Endometrial microvascular endothelial cells (primary cell): ENCODE results near the gene C19orf33. TPM values are rescaled to one million over a fixed set of nuclear protein-coding genes. Genes with fewer than 3 reads are reported as not detected.
"Not testable (repeated sequence)": the region's sequence is repeated elsewhere in the genome, so short reads cannot be mapped to it uniquely, and the experiment has no call there.

Source experiments
- in situ Hi-C: cut with HindIII; loops from 2 replicates; pipeline ENCODE4 v1.10.0; 2017; ENCODE audit warnings: low sequenced_read_pairs, low pct_unique_long_range_greater_than_20kb; ENCODE audit errors: inconsistent ontology term
- total RNA-seq: library from RNA; depleted of rRNA; stranded (reverse); fragments of >200 nt; gene quantifications from one replicate; pipeline ENCODE4 v1.2.3, GENCODE V29; 2015; ENCODE audit errors: inconsistent ontology term

C19orf33 gene
- 7.7 TPM for total RNA-seq

DNA sequence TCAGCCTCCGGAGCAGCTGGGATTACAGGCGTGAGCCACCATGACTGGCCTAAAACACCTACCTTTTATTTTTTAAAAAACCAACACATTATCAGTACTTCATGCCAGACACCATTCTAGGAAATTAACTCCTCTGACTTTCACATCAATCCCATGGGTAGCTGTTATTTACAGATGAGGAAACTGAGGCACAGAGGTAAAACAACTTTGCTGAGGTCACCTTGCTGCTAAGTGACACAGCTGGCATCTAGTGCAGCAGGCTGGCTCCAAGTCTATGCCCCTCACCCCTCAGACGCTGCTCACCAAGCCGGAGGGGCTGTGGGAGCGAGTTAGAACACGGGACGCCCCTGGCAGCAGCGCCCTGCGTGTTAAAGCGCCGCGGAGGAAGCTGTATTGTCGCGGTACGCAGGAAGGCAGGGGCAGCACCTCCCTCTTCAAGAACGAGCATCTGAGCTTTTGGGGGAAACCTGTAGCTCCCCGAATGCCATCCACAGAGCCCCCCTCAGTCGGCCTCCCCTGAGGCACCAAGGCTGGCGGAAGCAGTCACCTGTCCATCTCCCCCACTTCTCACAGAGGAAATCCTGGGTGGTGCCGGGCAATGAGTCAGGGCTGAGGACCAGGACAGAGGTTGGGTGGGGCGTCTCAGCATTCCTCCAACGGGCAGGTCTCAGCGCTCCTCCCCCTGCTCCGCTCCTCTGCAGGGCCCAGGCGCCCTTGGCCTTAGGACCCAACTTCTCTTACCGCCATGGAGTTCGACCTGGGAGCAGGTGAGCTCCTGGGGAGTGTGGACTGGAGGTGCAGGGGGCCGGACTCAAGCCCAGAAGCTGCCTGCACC lies at the start of gene C19orf33:
TSS of gene C19orf33 (plus strand) at position 735 of the 835 bp plus-strand sequence. CDS start at position 746, 11 bp downstream.
- in situ Hi-C loops = no loop called here

DNA sequence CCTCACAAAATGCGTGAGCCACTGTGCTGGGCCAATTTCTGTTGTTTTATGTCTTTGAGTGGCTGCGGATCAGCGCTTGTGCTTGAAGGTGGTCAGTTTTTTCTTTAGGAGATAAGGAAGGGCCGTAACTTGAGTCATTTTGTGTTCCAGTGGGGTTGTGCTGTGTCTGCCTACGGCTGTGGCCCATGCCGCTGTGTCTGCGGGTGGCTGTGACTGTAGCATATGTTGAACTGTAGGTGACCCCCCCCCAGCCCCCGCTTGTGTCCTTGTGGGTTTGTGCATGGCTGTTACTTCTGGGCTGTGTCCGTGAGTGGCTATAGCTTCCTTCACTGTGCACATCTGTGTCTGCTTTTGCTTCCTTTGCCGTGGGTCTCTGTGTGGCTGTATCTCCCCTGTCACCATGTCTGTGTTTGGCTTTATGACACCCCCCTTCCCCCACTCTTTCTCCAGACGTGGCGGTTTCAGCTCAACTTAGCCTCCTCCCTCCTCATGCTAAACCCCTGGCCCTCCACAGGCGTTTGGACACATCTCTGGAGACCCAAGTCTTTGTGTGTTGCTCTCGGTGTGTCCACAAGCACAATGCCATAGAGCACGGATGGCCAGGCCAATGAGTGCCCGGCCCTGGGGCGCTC lies 48.6 kb upstream of the C19orf33 start:
- in situ Hi-C loops = no loop called here

DNA sequence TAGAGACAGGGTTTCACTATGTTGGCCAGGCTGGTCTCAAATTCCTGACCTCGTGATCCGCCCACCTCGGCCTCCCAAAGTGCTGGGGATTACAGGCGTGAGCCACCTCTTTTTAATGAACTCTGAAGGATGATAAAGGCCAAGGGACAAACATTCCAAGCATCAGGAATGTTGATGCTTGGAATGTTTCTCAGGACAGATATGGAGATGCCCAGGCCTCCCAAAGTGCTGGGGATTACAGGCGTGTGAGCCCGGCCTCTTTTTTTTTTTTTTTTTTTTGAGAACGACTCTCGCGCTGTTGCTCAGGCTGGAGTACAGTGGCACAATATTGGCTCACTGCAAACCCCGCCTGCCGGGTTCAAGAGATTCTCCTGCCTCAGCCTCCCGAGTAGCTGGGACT lies 42.1 kb upstream of the C19orf33 start:
- in situ Hi-C loops = not testable (repeated sequence)

DNA sequence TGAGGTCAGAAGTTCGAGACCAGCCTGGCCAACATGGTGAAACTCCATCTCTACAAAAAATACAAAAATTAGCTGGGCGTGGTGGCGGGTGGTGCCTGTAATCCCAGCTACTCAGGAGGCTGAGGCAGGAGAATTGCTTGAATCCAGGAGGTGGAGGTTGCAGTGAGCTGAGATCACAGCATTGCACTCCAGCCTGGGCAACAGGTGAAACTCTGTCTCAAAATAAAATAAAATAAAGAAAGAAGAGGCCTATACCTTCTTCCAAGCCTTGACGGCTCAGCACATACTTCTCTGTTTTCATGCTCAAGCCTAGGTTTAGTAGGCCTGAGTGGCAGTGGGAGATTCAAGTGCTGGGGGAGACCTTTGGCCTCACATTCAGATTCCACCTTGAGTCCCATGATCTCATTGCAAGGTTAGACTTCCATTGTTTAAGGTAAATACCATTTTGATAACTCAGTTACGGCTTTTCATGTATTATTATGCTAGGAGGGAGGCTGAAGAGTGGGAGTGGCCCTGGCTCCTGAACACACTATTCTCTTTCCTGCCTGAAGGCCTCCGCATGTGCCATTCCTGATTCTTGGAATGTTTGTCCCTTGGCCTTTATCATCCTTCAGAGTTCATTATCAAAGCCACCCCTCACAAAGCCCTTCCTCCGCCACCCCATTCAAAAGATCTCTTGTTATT lies 41.3 kb upstream of the C19orf33 start:
- in situ Hi-C loops = no loop called here

DNA sequence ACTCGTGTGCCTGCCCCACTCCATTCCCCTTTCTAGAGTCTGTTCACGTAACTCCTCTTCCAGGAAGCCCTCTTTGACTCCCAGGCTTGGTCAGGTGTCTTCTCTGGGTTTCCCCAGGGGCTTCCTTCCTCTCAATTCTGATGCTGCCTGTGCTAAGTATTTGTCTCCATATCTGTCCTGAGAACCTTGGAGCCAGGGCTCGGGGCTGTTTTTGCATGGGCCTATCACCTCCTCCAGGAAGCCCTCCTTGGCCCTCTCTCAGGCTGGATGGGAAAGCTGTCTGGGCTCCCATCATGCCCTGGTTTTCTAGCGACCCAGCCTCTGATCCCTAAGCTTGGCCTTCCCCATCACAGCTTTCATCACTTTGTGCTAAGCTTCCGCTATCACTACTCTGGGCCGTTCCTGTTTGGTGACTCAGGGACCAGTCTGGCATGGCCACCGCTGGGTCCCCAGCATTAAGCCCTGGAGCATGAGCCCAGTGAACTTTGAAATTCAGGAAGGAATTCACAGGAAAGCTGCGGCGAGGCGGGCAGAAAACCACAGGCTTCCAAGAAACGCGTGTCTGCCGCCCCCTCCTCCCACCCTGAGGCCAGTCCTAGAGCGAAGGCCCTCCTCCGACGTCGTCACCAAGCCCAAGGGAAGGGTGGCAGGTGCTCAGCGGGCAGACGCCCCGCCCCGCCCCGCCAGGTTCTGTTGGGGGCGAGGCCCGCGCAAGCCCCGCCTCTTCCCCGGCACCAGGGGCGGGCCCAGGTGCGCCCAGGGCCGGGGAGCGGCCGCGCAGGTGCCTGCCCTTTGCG lies 40.2 kb upstream of the C19orf33 start:
- in situ Hi-C loops = no loop called here

DNA sequence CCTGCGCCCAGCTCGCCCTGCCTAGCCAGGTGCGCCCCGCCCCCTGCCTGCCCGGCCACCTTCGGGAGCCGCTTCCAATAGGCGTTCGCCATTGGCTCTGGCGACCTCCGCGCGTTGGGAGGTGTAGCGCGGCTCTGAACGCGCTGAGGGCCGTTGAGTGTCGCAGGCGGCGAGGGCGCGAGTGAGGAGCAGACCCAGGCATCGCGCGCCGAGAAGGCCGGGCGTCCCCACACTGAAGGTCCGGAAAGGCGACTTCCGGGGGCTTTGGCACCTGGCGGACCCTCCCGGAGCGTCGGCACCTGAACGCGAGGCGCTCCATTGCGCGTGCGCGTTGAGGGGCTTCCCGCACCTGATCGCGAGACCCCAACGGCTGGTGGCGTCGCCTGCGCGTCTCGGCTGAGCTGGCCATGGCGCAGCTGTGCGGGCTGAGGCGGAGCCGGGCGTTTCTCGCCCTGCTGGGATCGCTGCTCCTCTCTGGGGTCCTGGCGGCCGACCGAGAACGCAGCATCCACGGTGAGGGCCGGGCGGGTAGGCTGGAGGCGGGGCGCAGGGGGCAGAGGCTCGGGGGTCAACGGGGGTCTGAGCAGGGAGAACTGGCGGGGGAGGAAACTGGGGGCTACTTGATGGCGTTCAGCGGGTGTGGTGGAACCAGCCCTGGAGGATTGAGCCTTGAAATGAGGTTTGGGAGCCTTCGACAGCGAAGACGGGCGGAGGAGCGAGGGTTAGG lies 39.4 kb upstream of the C19orf33 start, which contains the start of gene SPINT2:
TSS of gene SPINT2 (plus strand) at position 88 of the 727 bp plus-strand sequence. CDS start at position 408, 320 bp downstream.
- in situ Hi-C loops = loop anchor here (5.0 kb wide), 1 partner anchor 53 kb away; the partner anchor contains the start of genes KCNK6 and YIF1B

DNA sequence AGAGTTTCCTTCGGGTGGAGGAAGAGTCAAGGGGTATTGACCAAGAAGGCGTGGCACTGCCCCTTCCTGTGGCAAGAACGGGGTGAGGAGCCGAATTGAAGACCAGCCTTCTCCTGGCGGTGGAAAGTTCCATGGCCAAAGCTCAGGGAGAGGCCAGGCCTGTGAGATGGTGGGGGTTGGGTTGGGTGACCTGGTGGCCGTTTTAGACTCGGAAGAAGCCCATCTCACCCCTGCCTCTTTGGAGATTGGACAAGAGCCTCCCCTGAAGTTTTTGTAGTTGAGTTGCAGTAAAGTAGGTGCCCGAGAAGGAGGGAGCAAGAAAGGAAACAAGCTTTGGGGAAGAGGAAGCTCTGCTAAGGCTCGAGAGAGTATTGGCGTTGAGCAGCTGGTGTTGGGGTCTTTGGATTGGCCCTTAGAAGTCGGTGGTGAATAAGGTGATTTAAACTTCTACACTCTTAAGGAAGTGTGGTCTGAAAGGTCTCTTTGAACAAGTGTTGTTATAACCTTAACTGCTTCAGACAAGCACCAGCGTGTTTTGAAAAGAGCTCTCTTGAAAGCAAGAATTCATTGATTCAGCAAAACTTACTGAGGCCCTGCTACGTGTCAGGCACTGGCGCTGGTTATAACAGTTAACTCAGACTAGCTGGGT lies 38.7 kb upstream of the C19orf33 start:
- in situ Hi-C loops = loop anchor here (5.0 kb wide), 1 partner anchor 52 kb away; the partner anchor contains the start of genes KCNK6 and YIF1B

DNA sequence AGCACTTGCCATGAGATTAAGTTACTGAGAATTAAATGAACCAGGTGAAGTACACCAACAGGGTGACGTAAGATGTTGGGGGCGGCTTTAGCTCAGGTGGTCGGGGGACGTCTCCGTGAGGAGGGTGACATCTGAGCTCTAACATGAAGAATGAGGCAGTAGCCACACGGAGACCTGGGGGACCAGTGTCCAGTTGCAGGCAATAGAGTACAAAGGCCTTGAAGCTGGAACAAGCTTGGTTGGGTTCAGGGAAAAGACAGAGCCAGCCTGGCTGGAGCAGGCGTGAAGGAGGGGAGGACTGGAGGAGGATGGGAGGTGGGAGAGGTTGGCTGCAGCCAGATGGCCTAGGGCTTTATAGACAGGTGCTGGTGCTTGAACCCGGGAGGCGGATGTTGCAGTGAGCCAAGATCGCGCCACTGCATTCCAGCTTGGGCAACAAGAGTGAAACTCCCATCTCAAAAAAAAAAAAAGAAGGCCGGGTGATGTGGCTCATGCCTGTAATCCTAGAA lies 38.1 kb upstream of the C19orf33 start:
- in situ Hi-C loops = loop anchor here (5.0 kb wide), 1 partner anchor 51 kb away; the partner anchor contains the start of genes KCNK6 and YIF1B

DNA sequence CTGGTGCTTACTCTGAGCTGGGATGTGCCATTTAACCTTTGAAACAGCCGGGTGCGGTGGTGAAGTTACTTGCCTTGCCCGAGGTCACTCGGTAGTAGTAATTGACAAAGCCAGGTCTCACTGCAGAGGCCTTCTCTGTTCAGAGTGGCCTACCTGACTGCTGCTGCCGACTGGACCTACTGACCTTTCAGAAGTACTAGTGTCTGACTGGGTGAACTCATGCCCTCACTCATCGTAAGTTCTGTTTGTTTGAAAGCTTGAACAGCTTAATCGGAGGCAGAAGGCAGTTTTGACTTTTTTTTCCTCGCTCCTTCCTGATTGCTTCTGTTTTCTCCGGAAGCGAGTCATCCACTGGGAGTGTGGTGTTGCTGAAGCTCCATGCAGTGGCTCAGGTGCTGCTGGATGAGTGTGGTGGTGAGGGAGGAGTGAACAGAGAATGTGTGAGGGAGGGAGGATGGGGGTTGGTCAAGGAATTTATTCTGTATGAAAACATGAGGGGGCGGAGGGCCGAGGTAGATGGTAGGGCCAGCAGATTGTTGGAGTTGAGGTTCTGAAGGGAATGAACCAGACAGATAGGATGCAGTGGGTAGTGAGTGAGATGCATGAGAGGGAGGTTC lies 37.0 kb upstream of the C19orf33 start:
- in situ Hi-C loops = loop anchor here (5.0 kb wide), 1 partner anchor 50 kb away; the partner anchor contains the start of genes KCNK6 and YIF1B

DNA sequence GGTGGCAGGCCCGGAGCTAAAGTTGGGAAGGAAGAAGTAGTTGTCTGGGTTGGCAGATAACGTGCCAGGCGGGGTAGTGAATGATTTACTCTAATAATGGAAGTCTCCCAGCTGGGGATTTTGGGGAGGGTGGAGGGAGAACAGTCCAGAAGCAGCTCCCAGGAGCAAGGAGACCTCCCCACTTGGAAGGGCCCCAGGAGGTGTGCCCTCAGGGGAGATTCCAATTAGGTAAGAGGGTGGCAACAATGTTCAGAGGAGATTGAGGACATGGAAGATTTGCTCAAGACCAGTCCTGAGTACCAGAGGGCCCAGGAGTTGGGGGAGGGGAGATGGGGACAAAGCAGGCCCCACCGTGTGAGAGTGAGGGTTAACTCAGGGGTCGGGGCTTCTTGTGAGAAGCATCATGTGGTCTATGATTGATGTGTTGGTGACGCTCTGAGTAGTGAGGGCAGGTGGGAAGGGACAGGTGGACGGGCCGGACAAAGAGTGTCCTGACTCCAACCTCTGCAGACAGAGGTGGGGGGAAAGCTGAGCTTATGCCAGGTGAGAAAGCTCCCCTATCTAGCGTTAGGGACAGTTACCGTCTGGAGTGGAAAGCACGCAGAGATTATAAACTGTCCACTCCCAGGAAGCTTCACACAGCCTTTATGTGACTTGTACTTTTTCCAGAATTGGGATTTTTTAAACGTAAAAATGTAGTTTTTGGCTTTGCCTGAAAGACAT lies 36.1 kb upstream of the C19orf33 start:
- in situ Hi-C loops = loop anchor here (5.0 kb wide), 1 partner anchor 49 kb away; the partner anchor contains the start of genes KCNK6 and YIF1B

DNA sequence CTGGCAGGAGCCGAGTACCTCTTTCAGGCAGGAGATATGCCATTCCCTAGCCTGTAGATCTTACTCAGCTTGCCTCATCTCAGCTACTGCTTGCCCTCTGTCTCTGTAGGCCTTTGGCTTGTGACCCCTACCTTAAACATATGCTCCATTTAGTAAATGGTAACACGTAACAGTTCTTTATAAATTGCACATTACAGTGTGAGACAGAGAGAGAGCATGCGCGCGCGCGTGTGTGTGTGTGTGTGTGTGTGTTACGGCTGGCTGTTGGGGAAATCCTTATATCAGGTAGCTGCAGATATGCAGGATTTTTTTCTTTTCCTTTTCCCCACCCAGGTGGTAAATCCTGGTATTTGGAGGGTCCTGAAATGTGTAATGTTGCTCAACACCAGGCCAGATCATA lies 35.5 kb upstream of the C19orf33 start:
- in situ Hi-C loops = loop anchor here (5.0 kb wide), 1 partner anchor 49 kb away; the partner anchor contains the start of genes KCNK6 and YIF1B

DNA sequence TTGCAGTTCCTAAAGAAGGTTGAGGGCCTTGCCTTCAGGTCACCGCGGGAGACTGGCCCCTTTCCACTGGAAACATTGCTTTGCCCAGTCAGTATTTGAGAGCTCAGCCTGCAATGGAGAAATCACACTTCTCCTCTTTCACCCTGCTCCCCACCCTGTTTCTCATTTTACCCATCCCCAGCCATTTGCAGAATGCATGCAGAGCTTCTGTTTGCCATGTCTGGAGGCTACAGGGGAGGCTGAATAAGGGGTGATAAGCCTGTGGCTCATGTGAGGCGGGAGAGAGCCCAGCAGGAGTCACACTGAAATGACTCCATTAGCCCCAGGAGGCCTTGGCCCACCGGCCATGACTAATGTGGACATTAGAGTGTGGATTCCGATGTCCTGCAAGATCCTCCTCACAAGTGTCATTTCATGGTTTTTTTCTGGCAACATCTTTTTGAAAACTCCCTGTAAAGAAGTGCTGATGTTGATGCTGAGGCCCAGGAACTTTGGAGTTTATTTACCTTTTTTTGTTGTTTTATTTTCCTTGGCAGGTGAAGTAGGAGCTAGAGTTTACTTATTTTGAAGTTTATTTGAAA lies 33.4 kb upstream of the C19orf33 start:
- in situ Hi-C loops = no loop called here

DNA sequence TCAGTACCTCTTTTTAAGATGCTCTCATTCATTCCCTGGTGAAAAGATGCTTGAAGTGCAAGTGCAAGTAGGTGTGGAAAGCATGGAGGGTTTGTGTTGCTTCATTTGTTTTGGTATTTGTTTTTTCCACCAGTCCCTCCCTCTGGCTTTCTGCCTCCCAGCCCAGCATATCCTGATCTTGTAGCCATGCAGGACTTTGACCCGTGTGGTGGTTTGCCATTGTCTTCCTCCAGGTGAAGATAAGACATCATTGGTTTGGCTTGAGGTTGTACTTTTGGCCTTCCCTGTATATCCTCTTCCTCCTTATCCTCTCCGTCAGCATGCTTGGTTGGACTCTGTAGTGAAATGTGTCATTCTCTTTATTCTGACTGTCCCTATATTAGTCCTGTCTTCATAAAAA lies 30.6 kb upstream of the C19orf33 start:
- in situ Hi-C loops = no loop called here

DNA sequence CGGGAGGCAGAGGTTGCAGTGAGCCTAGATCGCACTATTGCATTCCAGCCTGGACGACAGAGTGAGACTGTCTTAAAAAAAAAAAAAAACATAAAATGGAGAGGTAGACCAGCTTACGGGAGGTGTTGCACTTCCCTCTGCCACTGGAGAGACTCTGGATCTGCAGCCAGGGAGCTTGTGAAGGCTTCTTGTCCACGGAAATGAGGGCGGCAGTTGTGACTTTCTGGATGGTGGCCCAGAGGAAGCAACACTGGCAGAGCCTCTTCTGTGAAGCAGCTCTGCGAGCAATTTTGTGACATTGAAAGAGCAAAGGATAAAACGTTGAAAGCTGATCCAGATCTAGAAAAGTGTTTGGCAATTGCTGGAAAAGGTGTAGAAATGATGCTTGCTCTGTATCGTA lies 29.3 kb upstream of the C19orf33 start:
- in situ Hi-C loops = no loop called here

DNA sequence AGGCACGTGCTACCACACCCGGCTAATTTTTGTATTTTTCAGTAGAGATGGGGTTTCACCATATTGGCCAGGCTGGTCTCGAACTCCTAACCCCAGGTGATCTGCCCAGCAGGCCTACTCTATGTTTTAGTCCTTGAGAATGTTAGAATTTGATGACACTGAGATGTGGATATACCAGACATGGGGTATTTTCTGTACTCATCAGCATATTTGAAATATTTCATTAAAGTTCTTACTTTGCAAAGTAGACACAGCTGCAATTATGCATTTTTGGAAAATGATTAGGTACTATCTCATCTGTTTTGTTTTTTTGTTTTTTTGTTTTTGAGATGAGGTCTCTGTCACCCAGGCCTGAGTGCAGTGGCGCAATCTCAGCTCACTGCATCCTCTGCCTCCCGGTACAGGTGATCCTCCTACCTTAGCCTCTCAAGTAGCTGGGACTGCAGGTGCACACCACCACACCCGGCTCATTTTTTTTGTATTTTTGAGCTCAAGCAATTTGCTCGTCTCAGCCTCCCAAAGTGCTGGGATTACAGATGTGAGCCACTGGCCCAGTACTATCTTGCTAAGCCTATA lies 27.0 kb upstream of the C19orf33 start:
- in situ Hi-C loops = no loop called here
